D721Med (cell line): Measurements from ENCODE around the gene ENTREP3.
A peak's percentile ranks its signal among the peaks of the same experiment; 100 is the strongest.

Experiments used
- DNase-seq: peaks from one replicate; pipeline ENCODE4 v3.0.0; 2011; ENCODE audit warnings: low spot score; ENCODE audit not compliant: insufficient read length
- FAIRE-seq: peaks from 2 replicates; lab custom pipeline; 2011; peaks lifted over from hg19 to GRCh38; lab: Jason Lieb, UNC
- TF ChIP-seq, protein P1 (sequence below): IDR thresholded peaks from 2 replicates; pipeline ENCODE4 v1.5.1; 2012; ENCODE audit warnings: mild to moderate bottlenecking, control low read depth; ENCODE audit not compliant: insufficient read depth; ENCODE audit errors: missing control alignments

The ENTREP3 gene

DNA sequence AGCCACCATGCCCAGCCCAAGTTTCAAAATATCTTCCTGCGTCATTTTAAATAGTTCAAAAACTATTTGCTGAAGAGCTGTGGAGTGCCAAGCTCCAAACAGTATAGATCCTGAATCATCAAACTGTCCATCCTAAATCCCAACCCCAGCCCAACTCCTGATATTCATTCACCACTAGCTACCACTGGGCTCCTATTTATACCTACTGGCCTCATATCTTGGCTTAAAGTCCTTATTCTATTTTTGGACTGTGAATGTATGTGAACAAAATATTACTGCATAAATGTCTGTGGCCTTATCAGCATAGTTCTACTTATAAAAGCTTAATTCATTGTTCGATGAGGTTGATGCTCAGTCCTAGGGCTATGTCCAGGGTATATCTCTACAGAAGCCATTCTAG is 12.1 kb upstream of the ENTREP3 start:
- TF ChIP-seq, protein P1, sequence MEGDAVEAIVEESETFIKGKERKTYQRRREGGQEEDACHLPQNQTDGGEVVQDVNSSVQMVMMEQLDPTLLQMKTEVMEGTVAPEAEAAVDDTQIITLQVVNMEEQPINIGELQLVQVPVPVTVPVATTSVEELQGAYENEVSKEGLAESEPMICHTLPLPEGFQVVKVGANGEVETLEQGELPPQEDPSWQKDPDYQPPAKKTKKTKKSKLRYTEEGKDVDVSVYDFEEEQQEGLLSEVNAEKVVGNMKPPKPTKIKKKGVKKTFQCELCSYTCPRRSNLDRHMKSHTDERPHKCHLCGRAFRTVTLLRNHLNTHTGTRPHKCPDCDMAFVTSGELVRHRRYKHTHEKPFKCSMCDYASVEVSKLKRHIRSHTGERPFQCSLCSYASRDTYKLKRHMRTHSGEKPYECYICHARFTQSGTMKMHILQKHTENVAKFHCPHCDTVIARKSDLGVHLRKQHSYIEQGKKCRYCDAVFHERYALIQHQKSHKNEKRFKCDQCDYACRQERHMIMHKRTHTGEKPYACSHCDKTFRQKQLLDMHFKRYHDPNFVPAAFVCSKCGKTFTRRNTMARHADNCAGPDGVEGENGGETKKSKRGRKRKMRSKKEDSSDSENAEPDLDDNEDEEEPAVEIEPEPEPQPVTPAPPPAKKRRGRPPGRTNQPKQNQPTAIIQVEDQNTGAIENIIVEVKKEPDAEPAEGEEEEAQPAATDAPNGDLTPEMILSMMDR, result no peak
- DNase-seq (no peak), FAIRE-seq (no peak)

DNA sequence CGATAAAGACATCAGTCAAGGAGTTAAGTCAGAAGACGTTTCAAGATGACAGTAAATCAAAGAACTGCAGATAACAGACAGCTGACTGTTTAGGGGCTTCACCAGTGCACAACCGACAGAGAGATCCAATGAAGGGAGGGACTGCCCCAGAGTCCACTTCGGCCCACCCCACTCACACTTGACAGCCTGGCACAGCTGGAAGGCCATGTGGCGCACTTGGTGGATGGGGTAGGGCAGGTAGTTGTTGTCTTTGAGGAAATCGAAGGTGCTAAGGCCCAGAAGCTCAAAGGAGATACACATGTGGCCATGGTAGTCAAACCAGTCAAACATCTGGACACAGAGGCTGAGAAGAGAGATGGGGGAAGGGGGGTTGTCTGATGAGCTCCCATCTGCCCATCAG is 11.3 kb upstream of the ENTREP3 start:
- TF ChIP-seq, protein P1, result no peak
- DNase-seq (no peak), FAIRE-seq (no peak)

DNA sequence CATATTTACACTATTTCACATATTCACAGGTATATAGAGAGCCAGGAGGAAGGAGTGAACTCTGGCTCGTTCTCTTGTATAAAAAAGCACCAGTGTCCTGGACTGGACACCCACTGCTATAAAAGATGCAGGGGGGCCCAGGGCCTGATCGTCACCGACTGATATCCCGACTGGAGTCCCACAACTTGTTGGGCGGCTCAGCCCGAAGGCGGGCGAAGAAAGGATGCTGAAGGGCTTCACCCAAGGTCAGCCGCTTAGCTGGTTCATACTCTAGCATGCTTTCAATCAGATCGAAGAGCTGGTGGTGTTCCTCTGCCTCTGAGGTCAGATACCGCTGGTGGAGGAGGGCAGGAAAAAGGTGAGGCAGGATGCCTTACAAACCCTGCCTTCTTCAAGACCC is 7.8 kb upstream of the ENTREP3 start:
- TF ChIP-seq, protein P1, result no peak
- DNase-seq (no peak), FAIRE-seq (no peak)

DNA sequence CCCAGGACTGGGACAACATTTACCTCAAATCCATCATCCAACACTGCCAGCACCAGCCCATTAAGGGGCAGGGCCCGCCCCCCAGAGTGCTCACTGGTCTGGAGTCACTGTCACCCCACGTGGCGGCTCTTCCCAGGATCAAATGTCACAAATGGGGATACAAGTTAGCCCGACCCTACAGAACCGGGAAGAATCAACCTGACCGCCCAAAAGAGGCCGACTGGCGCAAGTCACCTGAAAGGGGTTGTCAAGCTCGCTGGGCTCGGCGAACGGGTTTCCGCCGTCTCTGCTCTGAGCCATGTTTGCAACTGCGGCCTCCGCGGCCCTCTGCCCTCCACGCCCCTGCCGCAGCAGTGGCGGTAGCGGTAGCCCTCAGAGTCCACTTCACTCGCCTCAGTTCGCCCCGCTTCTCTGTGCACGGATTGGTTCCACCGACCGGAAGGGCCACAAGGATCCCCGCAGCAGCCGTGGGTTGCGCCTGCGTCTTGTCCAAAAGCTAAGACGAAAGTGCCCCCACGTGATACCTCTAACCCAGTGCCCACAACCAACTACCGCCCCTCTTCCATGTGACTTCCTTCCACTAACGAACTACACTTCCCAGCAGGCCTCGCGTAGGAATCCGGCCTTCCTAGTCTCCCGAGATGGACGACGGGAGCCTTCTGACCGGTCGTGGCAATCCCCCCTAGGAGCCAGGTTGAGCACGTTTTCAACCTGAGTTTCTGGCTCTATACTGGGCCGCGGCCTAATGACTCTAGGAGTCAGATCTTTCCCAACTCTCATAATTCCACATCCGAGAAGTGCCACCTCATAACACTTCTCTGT is 6.8 kb upstream of the ENTREP3 start, which contains the start of gene SCAMP3:
SCAMP3 (minus strand) TSS at position 509 of the 822 bp plus-strand sequence; CDS start at position 300, 209 bp downstream.
- DNase-seq (peak; percentile 100), FAIRE-seq (peak; percentile 80)
- TF ChIP-seq, protein P1, result no peak

DNA sequence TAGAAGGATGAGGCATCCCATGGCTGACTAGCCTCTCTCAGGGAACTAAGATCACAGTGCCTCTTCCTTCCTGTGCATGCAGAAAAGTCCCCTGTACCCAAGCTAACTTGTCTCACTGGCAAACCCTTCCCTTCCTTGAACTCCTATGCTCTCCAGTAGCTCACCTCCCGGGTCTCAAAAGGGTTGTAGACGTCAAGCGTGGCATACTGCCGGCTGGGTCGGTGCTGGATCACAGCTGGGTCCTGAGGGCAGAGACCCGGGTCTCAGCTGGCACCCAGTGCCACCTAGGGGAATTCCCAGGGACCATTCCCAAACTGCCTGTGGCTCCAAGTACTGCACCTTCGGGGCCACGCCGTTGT is 6.2 kb upstream of the ENTREP3 start:
- FAIRE-seq, result no peak
- TF ChIP-seq, protein P1, result no peak
- no peak for DNase-seq

DNA sequence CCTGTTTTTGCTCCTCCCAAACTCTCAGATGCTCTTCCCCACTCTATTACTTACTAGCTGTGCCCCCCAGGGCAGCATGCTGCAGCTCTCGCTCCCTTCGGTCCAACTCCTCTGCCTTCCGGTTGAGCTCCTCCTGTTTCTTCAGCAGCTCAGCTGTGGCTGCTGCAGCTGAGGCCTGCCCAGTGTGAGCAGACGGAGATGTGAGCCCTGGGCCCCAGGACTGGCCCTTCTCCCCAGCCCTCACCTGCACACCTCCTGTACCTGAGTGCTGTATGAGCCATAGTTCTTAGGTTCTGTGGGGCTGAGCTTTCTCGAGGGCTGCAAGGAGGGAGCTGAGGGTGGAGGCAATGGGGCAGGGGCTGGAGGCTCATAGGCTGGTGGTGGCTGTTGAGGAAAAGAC is 5.0 kb upstream of the ENTREP3 start:
- DNase-seq, result no peak
- TF ChIP-seq, protein P1, result no peak
- no peak for FAIRE-seq
